H9 (cell line): ENCODE measurements around the gene GAK. TPM values are rescaled to one million over a fixed set of nuclear protein-coding genes. Genes with fewer than 3 reads are reported as not detected.

Experiments
- DNase-seq: peaks from one replicate; pipeline ENCODE4 v3.0.0-alpha.2; 2017
- H2AFZ ChIP-seq: one replicate; pipeline ENCODE4 v1.6.1; 2013; ENCODE audit warnings: mild to moderate bottlenecking, low read length, control low read depth, moderate library complexity
- H2AK5ac ChIP-seq: 2 replicates; pipeline ENCODE4 v1.6.1; 2013; ENCODE audit warnings: low read length, control low read depth, mixed read lengths; ENCODE audit not compliant: insufficient read length
- H2BK120ac ChIP-seq: one replicate; pipeline ENCODE4 v1.6.1; 2013; ENCODE audit warnings: low read depth, mild to moderate bottlenecking, low read length, control low read depth, inconsistent platforms; ENCODE audit not compliant: poor library complexity, severe bottlenecking
- H2BK12ac ChIP-seq: 2 replicates; pipeline ENCODE4 v1.6.1; 2013; ENCODE audit warnings: low read length, control low read depth, mixed read lengths, low read depth; ENCODE audit not compliant: insufficient read length
- H2BK15ac ChIP-seq: 2 replicates; pipeline ENCODE4 v1.6.1; 2013; ENCODE audit warnings: low read depth, low read length, control low read depth
- H2BK20ac ChIP-seq: one replicate; pipeline ENCODE4 v1.6.1; 2013; ENCODE audit warnings: low read depth, mild to moderate bottlenecking, low read length, control low read depth, inconsistent platforms; ENCODE audit not compliant: poor library complexity, severe bottlenecking
- H2BK5ac ChIP-seq: 2 replicates; pipeline ENCODE4 v1.6.1; 2013; ENCODE audit warnings: low read length, control low read depth, mixed read lengths; ENCODE audit not compliant: insufficient read length
- H3K14ac ChIP-seq: 2 replicates; pipeline ENCODE4 v1.6.1; 2013; ENCODE audit warnings: low read length, control low read depth; ENCODE audit not compliant: insufficient read depth
- H3K18ac ChIP-seq: 2 replicates; pipeline ENCODE4 v1.6.1; 2013; ENCODE audit warnings: low read depth, mild to moderate bottlenecking, mixed read lengths, low read length, control low read depth; ENCODE audit not compliant: insufficient read length
- H3K23ac ChIP-seq: 2 replicates; pipeline ENCODE4 v1.6.1; 2013; ENCODE audit warnings: low read length, control low read depth, mixed read lengths, low read depth; ENCODE audit not compliant: insufficient read length
- H3K23me2 ChIP-seq: 2 replicates; pipeline ENCODE4 v1.6.1; 2013; ENCODE audit warnings: low read depth, mild to moderate bottlenecking, mixed read lengths, low read length, control low read depth; ENCODE audit not compliant: insufficient read length, poor library complexity, severe bottlenecking
- H3K27ac ChIP-seq: 2 replicates; pipeline ENCODE4 v1.5.1; 2013; ENCODE audit warnings: low read length, control low read depth, mixed read lengths, low read depth; ENCODE audit not compliant: insufficient read length
- H3K27me3 ChIP-seq: 2 replicates; pipeline ENCODE4 v1.6.1; 2013; ENCODE audit warnings: low read length, control low read depth, inconsistent platforms; ENCODE audit not compliant: insufficient read depth
- H3K4ac ChIP-seq: 2 replicates; pipeline ENCODE4 v1.6.1; 2013; ENCODE audit warnings: low read depth, mild to moderate bottlenecking, control low read depth, inconsistent platforms, low read length, moderate library complexity
- H3K4me1 ChIP-seq: 2 replicates; pipeline ENCODE4 v1.6.1; 2013; ENCODE audit warnings: low read length, control low read depth, inconsistent platforms; ENCODE audit not compliant: insufficient read depth
- H3K4me2 ChIP-seq: 2 replicates; pipeline ENCODE4 v1.6.1; 2013; ENCODE audit warnings: low read length, control low read depth, mixed read lengths; ENCODE audit not compliant: insufficient read length, insufficient read depth
- H3K56ac ChIP-seq: 2 replicates; pipeline ENCODE4 v1.6.1; 2013; ENCODE audit warnings: low read depth, mild to moderate bottlenecking, mixed read lengths, low read length, control low read depth; ENCODE audit not compliant: insufficient read length
- H3K79me1 ChIP-seq: 2 replicates; pipeline ENCODE4 v1.6.1; 2013; ENCODE audit warnings: low read depth, mild to moderate bottlenecking, moderate library complexity, low read length, control low read depth, inconsistent platforms; ENCODE audit not compliant: insufficient read depth, poor library complexity, severe bottlenecking
- H3K79me2 ChIP-seq: 2 replicates; pipeline ENCODE4 v1.6.1; 2013; ENCODE audit warnings: low read length, control low read depth, inconsistent platforms; ENCODE audit not compliant: insufficient read depth
- H3K9ac ChIP-seq: 2 replicates; pipeline ENCODE4 v1.6.1; 2013; ENCODE audit warnings: low read length, control low read depth, mixed read lengths; ENCODE audit not compliant: insufficient read length; ENCODE audit errors: extremely low read depth
- H3K9me3 ChIP-seq: one replicate; pipeline ENCODE4 v1.6.1; 2013; ENCODE audit warnings: low read depth, low read length, inconsistent platforms; ENCODE audit not compliant: control insufficient read depth
- H3T11ph ChIP-seq: one replicate; pipeline ENCODE4 v1.6.1; 2013; ENCODE audit warnings: mild to moderate bottlenecking, low read length, control low read depth, inconsistent platforms
- H4K20me1 ChIP-seq: one replicate; pipeline ENCODE4 v1.6.1; 2013; ENCODE audit not compliant: control insufficient read depth, insufficient read length, insufficient read depth
- H4K5ac ChIP-seq: 2 replicates; pipeline ENCODE4 v1.6.1; 2013; ENCODE audit warnings: low read depth, mild to moderate bottlenecking, mixed read lengths, low read length, control low read depth; ENCODE audit not compliant: insufficient read length
- H4K8ac ChIP-seq: replicated peaks from 2 replicates; pipeline ENCODE4 v1.6.1; 2013; ENCODE audit warnings: low read length, control low read depth, mixed read lengths, low read depth; ENCODE audit not compliant: insufficient read length
- H4K91ac ChIP-seq: 2 replicates; pipeline ENCODE4 v1.6.1; 2013; ENCODE audit warnings: low read depth, mild to moderate bottlenecking, moderate library complexity, mixed read lengths, low read length, control low read depth; ENCODE audit not compliant: insufficient read length
- H3K27ac Mint-ChIP-seq, 3 experiments: 2 replicates in 2 of 3; 3 replicates in 1 of 3; pipeline ENCODE4 v1.8.0; 2020 to 2021; ENCODE audit warnings: mixed read lengths in 3 of 3, mild to moderate bottlenecking in 1 of 3, moderate library complexity in 1 of 3
- H3K27me3 Mint-ChIP-seq: 2 replicates; pipeline ENCODE4 v1.8.0; 2021; ENCODE audit warnings: low read depth, mild to moderate bottlenecking, moderate library complexity, mixed read lengths
- H3K36me3 Mint-ChIP-seq, 3 experiments: 2 replicates in 2 of 3; 3 replicates in 1 of 3; pipeline ENCODE4 v1.8.0; 2020 to 2021; ENCODE audit warnings: low read depth in 3 of 3, mixed read lengths in 3 of 3; ENCODE audit not compliant: insufficient read depth in 1 of 3
- H3K4me1 Mint-ChIP-seq, 2 experiments: 2 replicates each; pipeline ENCODE4 v1.8.0; 2020; ENCODE audit warnings: mixed read lengths in 2 of 2
- H3K4me3 Mint-ChIP-seq, 2 experiments: 2 replicates in 1 of 2; 3 replicates in 1 of 2; pipeline ENCODE4 v1.8.0; 2020 to 2021; ENCODE audit warnings: mild to moderate bottlenecking in 2 of 2, mixed read lengths in 2 of 2, moderate library complexity in 1 of 2
- H3K9me3 Mint-ChIP-seq, 2 experiments: 2 replicates in 1 of 2; 3 replicates in 1 of 2; pipeline ENCODE4 v1.8.0; 2020; ENCODE audit warnings: mild to moderate bottlenecking in 2 of 2, mixed read lengths in 2 of 2, moderate library complexity in 1 of 2
- WGBS: extraction: QIAGEN DNeasy Blood & Tissue Kit; methylation state at CpG from one replicate; pipeline ENCODE4 v1.1.7; 2013; ENCODE audit warnings: missing lambda C conversion rate, low lambda C conversion rate, mixed read lengths; ENCODE audit not compliant: insufficient read length; ENCODE audit errors: extremely low coverage; 5-methylcytosine and 5-hydroxymethylcytosine counted together
- total RNA-seq: library from RNA; stranded (reverse); gene quantifications from 2 replicates; pipeline ENCODE4 v1.2.1, GENCODE V29; 2021
- TF ChIP-seq, protein P1 (sequence below): fragments of 200-600 bp; sonication (generic); conservative IDR thresholded peaks from 3 replicates; pipeline ENCODE4 v1.8.0; 2021; ENCODE audit warnings: antibody characterized with exemption, mild to moderate bottlenecking

GAK gene
- total RNA-seq, 1 experiment from 2014 or later = 80.7 TPM

DNA sequence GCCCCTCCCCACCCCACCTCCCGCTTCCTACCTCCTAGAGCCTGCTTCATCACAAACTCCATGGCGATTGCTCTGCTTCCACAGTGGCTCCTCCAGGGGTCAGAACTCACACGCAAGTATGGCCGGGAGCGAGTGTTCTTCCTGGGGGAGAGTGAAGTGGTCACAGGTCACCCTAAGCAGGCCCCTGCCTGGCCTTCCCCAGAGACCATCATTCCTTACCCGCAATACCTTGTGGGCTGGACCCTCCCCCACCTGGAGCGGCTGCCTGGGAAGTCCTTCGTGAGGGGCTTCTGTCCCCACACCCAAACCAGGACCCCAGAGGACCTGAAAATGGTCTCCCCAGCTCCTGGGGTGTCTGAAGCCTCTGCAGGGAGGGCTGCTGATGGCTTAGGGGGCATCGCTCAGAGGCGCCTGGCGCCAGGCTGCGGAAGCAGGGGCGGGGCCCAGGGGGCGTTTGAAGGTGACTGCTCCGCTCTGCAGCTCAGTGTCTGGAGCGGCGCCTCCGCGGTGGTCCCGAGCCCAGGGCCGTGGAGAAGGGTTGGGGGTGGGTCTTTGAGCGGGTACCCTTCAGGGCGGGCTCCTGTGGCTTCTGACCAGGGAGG is 107.6 kb downstream of the GAK start:
- no peak overlapping the region for H3K23ac ChIP-seq
- peaks cover 32% of the 10 kb centered on the region; the same call in 1 of the 2 replicates for H3K27me3 ChIP-seq
- no peak for DNase-seq

More for the DNA sequence above, 107.6 kb downstream of the GAK start:
- H4K91ac ChIP-seq = no peak overlapping the region
- no peak overlapping the region for H2BK15ac ChIP-seq
- no peaks in the 10 kb centered on the region for H3K79me2 ChIP-seq
- no peak overlapping the region for H3K9ac ChIP-seq
- H3K14ac ChIP-seq = no peak overlapping the region
- peaks cover 91% of the 10 kb centered on the region for H3K27me3 Mint-ChIP-seq
- no peak overlapping the region for H2BK120ac ChIP-seq
- H3K4me2 ChIP-seq = no peak overlapping the region
- H3K79me1 ChIP-seq = no peaks in the 10 kb centered on the region
- no peak overlapping the region for H3K27ac ChIP-seq
- no CpG with 5 or more reads among the region's 23 CpGs for WGBS
- no peak overlapping the region for H3K27ac Mint-ChIP-seq
- H3K9me3 Mint-ChIP-seq = no peaks in the 10 kb centered on the region
- H2AK5ac ChIP-seq = no peak overlapping the region
- peaks cover 2 to 3% of the 10 kb centered on the region in 2 experiments; a peak in 2 of 4 replicates for H3K4me1 Mint-ChIP-seq
- no peaks in the 10 kb centered on the region for H3K4me1 ChIP-seq
- H4K5ac ChIP-seq = no peak overlapping the region
- no peak overlapping the region for H3T11ph ChIP-seq
- H3K9me3 ChIP-seq = no peaks in the 10 kb centered on the region
- H3K56ac ChIP-seq = no peak overlapping the region
- H3K4ac ChIP-seq = no peak overlapping the region
- H3K4me3 Mint-ChIP-seq = peak overlapping the region in 1 of 2 experiments; percentile 50; a peak in 2 of 5 replicates
- no peak overlapping the region for H2BK20ac ChIP-seq
- TF ChIP-seq, protein P1, sequence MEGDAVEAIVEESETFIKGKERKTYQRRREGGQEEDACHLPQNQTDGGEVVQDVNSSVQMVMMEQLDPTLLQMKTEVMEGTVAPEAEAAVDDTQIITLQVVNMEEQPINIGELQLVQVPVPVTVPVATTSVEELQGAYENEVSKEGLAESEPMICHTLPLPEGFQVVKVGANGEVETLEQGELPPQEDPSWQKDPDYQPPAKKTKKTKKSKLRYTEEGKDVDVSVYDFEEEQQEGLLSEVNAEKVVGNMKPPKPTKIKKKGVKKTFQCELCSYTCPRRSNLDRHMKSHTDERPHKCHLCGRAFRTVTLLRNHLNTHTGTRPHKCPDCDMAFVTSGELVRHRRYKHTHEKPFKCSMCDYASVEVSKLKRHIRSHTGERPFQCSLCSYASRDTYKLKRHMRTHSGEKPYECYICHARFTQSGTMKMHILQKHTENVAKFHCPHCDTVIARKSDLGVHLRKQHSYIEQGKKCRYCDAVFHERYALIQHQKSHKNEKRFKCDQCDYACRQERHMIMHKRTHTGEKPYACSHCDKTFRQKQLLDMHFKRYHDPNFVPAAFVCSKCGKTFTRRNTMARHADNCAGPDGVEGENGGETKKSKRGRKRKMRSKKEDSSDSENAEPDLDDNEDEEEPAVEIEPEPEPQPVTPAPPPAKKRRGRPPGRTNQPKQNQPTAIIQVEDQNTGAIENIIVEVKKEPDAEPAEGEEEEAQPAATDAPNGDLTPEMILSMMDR = no peak
- no peak overlapping the region for H4K8ac ChIP-seq
- no peaks in the 10 kb centered on the region for H3K36me3 Mint-ChIP-seq
- H2BK5ac ChIP-seq = no peak overlapping the region
- H4K20me1 ChIP-seq = no peaks in the 10 kb centered on the region
- no peaks in the 10 kb centered on the region for H3K23me2 ChIP-seq
- H3K18ac ChIP-seq = no peak overlapping the region
- H2AFZ ChIP-seq = no peak overlapping the region
- no peak overlapping the region for H2BK12ac ChIP-seq
